GM18498 (cell line): ENCODE data around the gene TSPAN13.

Experiments used
- ATAC-seq: cut with Tn5 transposase; IDR thresholded peaks from one replicate; pipeline ENCODE4 v1.9.1; 2021; ENCODE audit warnings: mild to moderate bottlenecking, moderate library complexity; ENCODE audit not compliant: unreplicated experiment

The TSPAN13 gene

GRCh38 chr7:16773884-16774283 lies 20.3 kb downstream of the TSPAN13 start:
- ATAC-seq: no peak

GRCh38 chr7:16774294-16774693 lies 20.7 kb downstream of the TSPAN13 start:
- ATAC-seq: no peak

DNA sequence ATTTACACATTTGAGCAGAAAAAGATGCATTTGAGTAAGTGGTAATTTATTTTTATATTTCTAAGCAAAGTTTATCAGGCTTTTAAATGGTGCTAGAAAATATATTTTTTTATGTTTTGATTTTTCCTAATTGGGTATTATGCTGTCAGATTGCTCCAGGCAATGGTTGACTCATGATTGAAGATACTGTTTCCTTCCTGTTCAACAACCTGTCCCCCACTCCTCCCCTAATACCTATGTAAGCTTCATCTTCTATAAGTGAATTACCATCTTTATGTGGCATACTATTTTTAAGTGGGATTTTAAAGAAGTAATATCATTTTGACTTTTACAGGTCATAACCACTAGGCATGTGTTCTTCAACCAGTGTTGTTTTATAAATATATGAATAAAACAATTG lies 21.4 kb downstream of the TSPAN13 start:
- no peak for ATAC-seq

- ATAC-seq: no peak
These were observed 22.5 kb downstream of the TSPAN13 start for GRCh38 chr7:16776053-16776452.

- ATAC-seq: no peak
These were observed 24.9 kb downstream of the TSPAN13 start for GRCh38 chr7:16778476-16778875.

DNA sequence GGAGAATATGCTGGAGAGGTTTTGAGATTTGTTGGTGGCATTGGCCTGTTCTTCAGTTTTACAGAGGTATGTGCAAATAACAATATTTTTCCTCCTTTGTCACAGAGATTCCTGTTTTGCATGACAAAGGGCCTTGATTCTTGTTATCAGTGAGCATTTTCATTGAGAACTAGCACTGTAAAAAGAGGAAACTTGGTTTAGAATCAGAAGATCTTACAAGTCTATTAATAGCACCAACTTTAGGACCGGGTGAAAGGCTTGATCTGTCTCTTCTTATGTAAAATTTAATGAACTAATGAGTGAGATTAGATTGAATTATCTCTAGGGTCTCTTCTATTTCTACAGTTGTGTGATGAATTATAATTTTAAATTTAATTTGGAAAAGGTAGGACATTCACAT lies 25.5 kb downstream of the TSPAN13 start:
- ATAC-seq: no peak

- ATAC-seq: no peak
These were observed 27.0 kb downstream of the TSPAN13 start for GRCh38 chr7:16780596-16780995.

GRCh38 chr7:16785321-16785720 lies 31.8 kb downstream of the TSPAN13 start:
- no peak for ATAC-seq

GRCh38 chr7:16785846-16786245 lies 32.3 kb downstream of the TSPAN13 start:
- no peak for ATAC-seq

GRCh38 chr7:16786257-16786656 lies 32.7 kb downstream of the TSPAN13 start:
- no peak for ATAC-seq

GRCh38 chr7:16787127-16787526 lies 33.6 kb downstream of the TSPAN13 start:
- ATAC-seq: no peak

- ATAC-seq: no peak
These were observed 37.5 kb downstream of the TSPAN13 start for GRCh38 chr7:16791071-16791470.

GRCh38 chr7:16791905-16792698 lies 38.5 kb downstream of the TSPAN13 start:
- no peak for ATAC-seq

DNA sequence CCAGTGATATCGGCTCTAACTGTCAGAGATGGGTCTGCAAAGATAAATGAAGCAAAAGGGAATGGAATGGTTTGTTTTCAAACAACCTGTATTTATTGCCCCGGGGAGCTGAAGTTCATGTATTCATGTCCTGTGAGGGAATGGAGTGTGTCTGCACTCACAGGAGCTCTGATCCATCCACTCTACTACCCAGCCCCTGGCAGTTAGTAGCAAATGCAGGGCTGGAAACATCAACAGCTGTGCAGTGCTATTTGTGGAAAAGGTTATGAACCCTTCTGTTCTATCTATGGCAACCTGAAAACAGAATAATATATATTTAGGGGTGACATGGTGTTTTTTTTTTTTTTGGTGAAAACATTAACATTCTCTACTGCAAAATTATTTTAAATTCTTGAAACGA lies 41.4 kb downstream of the TSPAN13 start:
- ATAC-seq: no peak

DNA sequence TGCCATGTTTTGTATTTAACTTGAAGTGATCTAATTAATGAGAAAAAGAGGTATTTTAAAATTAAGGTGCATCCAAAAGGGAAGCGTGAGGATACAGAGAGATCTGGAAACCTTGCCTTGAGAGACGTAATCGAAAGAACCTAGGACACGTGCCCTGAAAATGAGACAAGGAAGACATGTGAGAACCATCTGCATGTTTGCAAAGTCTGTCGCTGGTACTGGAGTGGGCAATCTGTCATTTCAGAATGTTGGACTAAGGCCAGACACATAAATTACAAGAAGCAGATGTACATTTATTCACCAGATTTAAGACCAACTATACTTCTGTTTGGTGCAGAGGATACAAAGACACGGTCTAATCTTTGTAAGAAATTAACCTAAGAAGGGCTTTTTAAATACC lies 42.1 kb downstream of the TSPAN13 start:
- ATAC-seq: no peak

DNA sequence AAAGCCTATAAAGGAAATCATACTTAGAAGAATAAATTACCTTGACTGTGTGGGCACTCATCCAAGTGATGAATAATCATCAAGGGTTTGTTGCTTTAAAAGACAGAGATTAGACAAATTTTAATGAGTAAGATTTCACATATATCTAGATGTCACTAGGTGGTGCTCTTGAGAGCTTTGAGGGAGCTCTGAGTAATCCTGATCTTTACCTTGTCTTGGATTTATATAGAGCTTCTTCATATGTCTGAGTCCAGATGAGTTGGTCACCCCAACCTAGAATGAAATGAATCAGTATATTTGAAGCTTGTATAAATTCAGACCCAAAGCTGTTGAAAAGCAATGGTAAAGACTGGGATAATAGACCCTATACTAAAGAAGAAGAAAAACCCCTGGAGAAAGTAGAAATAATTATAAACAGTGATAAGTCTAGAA lies 47.6 kb downstream of the TSPAN13 start:
- ATAC-seq: no peak

DNA sequence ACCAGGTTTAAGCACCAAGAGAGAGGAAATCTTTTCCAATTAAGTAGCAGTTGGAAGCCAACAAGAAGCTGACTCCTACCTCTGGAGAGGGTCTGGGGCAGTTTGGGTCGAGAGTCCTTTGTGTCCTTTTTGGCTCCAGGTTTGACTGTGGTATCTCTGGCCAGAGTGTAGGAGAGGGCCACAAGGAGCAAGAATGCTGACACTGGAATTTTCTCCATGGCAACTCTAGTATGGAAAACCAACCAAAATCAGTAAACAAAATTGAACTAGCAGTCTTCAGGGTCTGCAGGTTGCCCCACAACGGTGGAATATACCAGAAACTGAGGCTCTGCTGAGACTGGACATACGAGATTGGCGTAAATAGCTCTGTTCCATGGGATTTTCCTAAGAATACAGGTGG lies 48.0 kb downstream of the TSPAN13 start:
- ATAC-seq: no peak

DNA sequence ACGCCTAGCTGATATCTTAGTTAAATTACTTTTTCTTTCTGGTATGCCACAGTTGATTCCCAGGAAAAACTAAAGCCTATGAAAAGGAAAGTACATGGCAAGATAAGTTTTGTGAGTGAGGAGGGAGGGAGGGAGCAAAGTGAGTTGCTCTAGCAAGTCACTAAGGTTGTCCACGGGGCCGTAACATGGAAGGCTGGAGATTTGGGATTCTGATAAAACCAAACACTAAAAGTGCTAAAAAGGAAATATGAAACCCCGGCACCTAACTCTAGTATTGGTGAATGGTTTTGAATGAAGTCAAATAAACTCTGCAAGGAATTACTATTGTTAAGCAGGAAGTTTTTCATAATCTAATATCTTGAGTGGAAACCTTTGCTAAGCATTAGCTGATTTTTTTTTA lies 49.6 kb downstream of the TSPAN13 start:
- no peak for ATAC-seq

DNA sequence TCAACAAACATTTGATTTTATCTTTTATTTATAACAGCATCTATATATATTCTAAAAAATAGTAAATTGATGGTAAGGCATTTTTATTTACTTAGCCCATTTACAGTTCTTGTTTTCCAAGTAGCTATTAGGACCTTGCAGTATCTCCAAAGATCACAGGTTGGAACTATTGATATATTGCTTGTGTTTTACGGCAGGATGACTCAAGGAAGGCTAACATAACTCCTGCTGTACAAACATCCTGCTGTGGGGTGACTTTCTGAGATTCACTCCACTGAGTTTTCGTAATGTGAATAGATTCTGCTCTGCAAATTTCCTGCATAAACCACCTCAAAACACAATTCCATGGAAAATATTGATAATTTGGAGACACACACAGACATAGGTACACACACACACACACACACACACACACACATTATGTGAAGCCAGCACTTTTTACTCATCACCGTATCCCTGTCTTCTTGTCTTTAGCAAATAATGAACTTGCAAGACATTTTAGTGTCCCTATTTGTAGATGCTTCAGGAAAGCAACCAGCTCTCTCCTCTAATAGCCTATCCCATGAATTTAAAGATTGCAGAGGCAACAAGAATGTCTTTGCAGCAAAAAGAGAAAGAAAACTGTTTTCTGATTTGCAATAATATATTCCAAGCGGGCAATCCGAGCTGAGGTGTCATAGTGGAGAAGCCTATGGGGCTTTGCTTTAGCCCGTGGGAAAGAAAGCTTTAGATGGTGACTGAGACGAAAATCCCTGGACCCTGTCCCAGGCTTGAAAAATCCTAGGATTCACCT lies 50.5 kb downstream of the TSPAN13 start:
- no peak for ATAC-seq

GRCh38 chr7:16804674-16805439 lies 51.3 kb downstream of the TSPAN13 start, which contains the start of gene AGR2:
AGR2 (minus strand) TSS chr7:16804999; CDS start chr7:16801796, 3,203 bp downstream.
- ATAC-seq: no peak

DNA sequence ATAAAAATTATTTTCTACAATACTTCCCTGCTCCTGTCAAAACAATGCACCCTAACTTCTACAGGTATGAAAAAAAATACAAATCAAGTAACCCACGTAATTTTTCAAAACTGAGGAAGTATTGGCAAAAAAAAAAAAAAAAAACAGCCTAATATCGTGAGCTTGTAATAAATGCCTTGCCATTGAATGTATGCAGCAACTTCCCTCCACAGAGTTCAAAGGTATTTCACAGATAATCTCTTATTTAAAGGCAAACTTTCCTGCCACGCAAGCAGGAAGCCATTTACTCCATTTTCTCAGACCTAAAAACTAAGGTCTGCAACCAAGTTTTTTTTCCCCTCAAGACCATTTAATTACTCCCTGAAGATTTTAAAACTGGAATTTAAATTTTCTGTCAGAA lies 51.9 kb downstream of the TSPAN13 start:
- no peak for ATAC-seq
